ENCODE measurements around the gene STEAP1B. TPM values are rescaled to one million over a fixed set of nuclear protein-coding genes. Genes with fewer than 3 reads are reported as not detected.
"Not testable (repeated sequence)": the region's sequence is repeated elsewhere in the genome, so short reads cannot be mapped to it uniquely, and the experiment has no call there.

STEAP1B gene
- total RNA-seq, 1 donor from 2014 or later, result 0.58 TPM

- not testable (repeated sequence) for H3K4me3 Mint-ChIP-seq
Measured at GRCh38 chr7:22523478-22524352, 23.7 kb upstream of the STEAP1B start.

GRCh38 chr7:22519560-22519959, 19.6 kb upstream of the STEAP1B start:
- H3K9me3 Mint-ChIP-seq; H3K27ac Mint-ChIP-seq; H3K27me3 Mint-ChIP-seq (ENCODE audit: low read depth); DNase-seq (ENCODE audit: low spot score in 2 of 2, unreplicated experiment in 2 of 2); H3K4me1 Mint-ChIP-seq; H3K36me3 Mint-ChIP-seq; H3K4me3 Mint-ChIP-seq: not testable (repeated sequence)

More at GRCh38 chr7:22523478-22524352, 23.7 kb upstream of the STEAP1B start:
- not testable (repeated sequence) for H3K36me3 Mint-ChIP-seq; H3K27ac Mint-ChIP-seq; DNase-seq (ENCODE audit: low spot score in 2 of 2, unreplicated experiment in 2 of 2); H3K27me3 Mint-ChIP-seq (ENCODE audit: low read depth); H3K4me1 Mint-ChIP-seq
- H3K9me3 Mint-ChIP-seq, result peaks cover 16% of the 10 kb centered on the region
- TF ChIP-seq CTCF (IDR thresholded peaks at IDR 0.05; ENCODE audit: unreplicated experiment), result peak; percentile 29

GRCh38 chr7:22516950-22517349, 17.0 kb upstream of the STEAP1B start:
- H3K27me3 Mint-ChIP-seq (ENCODE audit: low read depth); H3K36me3 Mint-ChIP-seq; H3K9me3 Mint-ChIP-seq; H3K4me1 Mint-ChIP-seq; H3K4me3 Mint-ChIP-seq; H3K27ac Mint-ChIP-seq; DNase-seq (ENCODE audit: low spot score in 2 of 2, unreplicated experiment in 2 of 2): not testable (repeated sequence)

GRCh38 chr7:22514963-22515362, 15.0 kb upstream of the STEAP1B start:
- not testable (repeated sequence) for DNase-seq (ENCODE audit: low spot score in 2 of 2, unreplicated experiment in 2 of 2); H3K4me3 Mint-ChIP-seq; H3K9me3 Mint-ChIP-seq; H3K4me1 Mint-ChIP-seq; H3K27ac Mint-ChIP-seq; H3K36me3 Mint-ChIP-seq; H3K27me3 Mint-ChIP-seq (ENCODE audit: low read depth)

- H3K9me3 Mint-ChIP-seq; H3K4me3 Mint-ChIP-seq; DNase-seq (ENCODE audit: low spot score in 2 of 2, unreplicated experiment in 2 of 2); H3K27ac Mint-ChIP-seq; H3K4me1 Mint-ChIP-seq; H3K36me3 Mint-ChIP-seq: not testable (repeated sequence)
- H3K27me3 Mint-ChIP-seq (ENCODE audit: low read depth), result peaks cover 12% of the 10 kb centered on the region
Measured at GRCh38 chr7:22507320-22507719, 7.3 kb upstream of the STEAP1B start.

GRCh38 chr7:22506316-22507020, 6.5 kb upstream of the STEAP1B start:
- not testable (repeated sequence) for H3K36me3 Mint-ChIP-seq; DNase-seq (ENCODE audit: low spot score in 2 of 2, unreplicated experiment in 2 of 2); H3K4me1 Mint-ChIP-seq; H3K27ac Mint-ChIP-seq; H3K4me3 Mint-ChIP-seq; H3K9me3 Mint-ChIP-seq
- peaks cover 12% of the 10 kb centered on the region for H3K27me3 Mint-ChIP-seq (ENCODE audit: low read depth)

- not testable (repeated sequence) for DNase-seq (ENCODE audit: low spot score in 2 of 2, unreplicated experiment in 2 of 2); H3K9me3 Mint-ChIP-seq; H3K36me3 Mint-ChIP-seq; H3K27ac Mint-ChIP-seq; H3K4me3 Mint-ChIP-seq
- H3K27me3 Mint-ChIP-seq (ENCODE audit: low read depth), result peaks cover 19% of the 10 kb centered on the region
- peaks cover 15% of the 10 kb centered on the region for H3K4me1 Mint-ChIP-seq
Measured at GRCh38 chr7:22504519-22504918, 4.5 kb upstream of the STEAP1B start.

GRCh38 chr7:22502104-22502503, 2.1 kb upstream of the STEAP1B start:
- Mint-ChIP-seq H3K27me3 (ENCODE audit: low read depth) (peaks cover 30% of the 10 kb centered on the region), H3K4me1 (peaks cover 15% of the 10 kb centered on the region)
- not testable (repeated sequence) for H3K27ac Mint-ChIP-seq; H3K4me3 Mint-ChIP-seq; H3K36me3 Mint-ChIP-seq; DNase-seq (ENCODE audit: low spot score in 2 of 2, unreplicated experiment in 2 of 2); H3K9me3 Mint-ChIP-seq

GRCh38 chr7:22501336-22501735, 1.3 kb upstream of the STEAP1B start:
- TF ChIP-seq CTCF (IDR thresholded peaks at IDR 0.05; ENCODE audit: unreplicated experiment), result peak; percentile 62
- Mint-ChIP-seq H3K4me1 (peaks cover 15% of the 10 kb centered on the region), H3K4me3 (peak overlapping the region; percentile 26), H3K27me3 (ENCODE audit: low read depth) (peaks cover 33% of the 10 kb centered on the region)
- H3K9me3 Mint-ChIP-seq; DNase-seq (ENCODE audit: low spot score in 2 of 2, unreplicated experiment in 2 of 2); H3K27ac Mint-ChIP-seq; H3K36me3 Mint-ChIP-seq: not testable (repeated sequence)
